ENCODE measurements around the gene UCHL1. TPM values are rescaled to one million over a fixed set of nuclear protein-coding genes. Genes with fewer than 3 reads are reported as not detected.

UCHL1 gene
- polyA plus RNA-seq, 1 experiment = 1,743 TPM

GRCh38 chr4:41287005-41287404 lies 30.3 kb downstream of the UCHL1 start:
- no peak overlapping the region for H3K4me3 ChIP-seq (ENCODE audit: low read depth, low read length)
- ChIA-PET POLR2A (no interaction called here), CTCF (interaction anchor here (0.8 to 1.4 kb wide), 3 partner anchors 29 to 375 kb away, joined by 3 to 4 read pairs (median 3); no protein-coding TSS in a partner anchor)
- H3K27me3 ChIP-seq (ENCODE audit: control insufficient read depth, insufficient read depth, low read length) = no peaks in the 10 kb centered on the region
- no peaks in the 10 kb centered on the region for H3K36me3 ChIP-seq (ENCODE audit: control insufficient read depth, insufficient read depth, low read length)
- DNase-seq (ENCODE audit: low read depth) = no peak
- TF ChIP-seq CTCF (IDR thresholded peaks at IDR 0.05; ENCODE audit: insufficient read depth, low read depth, low read length) = no peak

- Histone ChIP-seq H3K4me3 (ENCODE audit: low read depth, low read length) (no peak overlapping the region), H3K27me3 (ENCODE audit: control insufficient read depth, insufficient read depth, low read length) (no peaks in the 10 kb centered on the region), H3K36me3 (ENCODE audit: control insufficient read depth, insufficient read depth, low read length) (no peaks in the 10 kb centered on the region)
- ChIA-PET POLR2A (no interaction called here), CTCF (interaction anchor here (0.5 to 1.4 kb wide), 3 partner anchors 28 to 374 kb away, joined by 3 to 4 read pairs (median 3); no protein-coding TSS in a partner anchor)
- DNase-seq (ENCODE audit: low read depth) = no peak
- no peak for TF ChIP-seq CTCF (IDR thresholded peaks at IDR 0.05; ENCODE audit: insufficient read depth, low read depth, low read length)
These were observed 31.1 kb downstream of the UCHL1 start for GRCh38 chr4:41287852-41288251.

- POLR2A ChIA-PET = no interaction called here
- no peak overlapping the region for H3K4me3 ChIP-seq (ENCODE audit: low read depth, low read length)
- TF ChIP-seq CTCF (IDR thresholded peaks at IDR 0.05; ENCODE audit: insufficient read depth, low read depth, low read length) = no peak
- CTCF ChIA-PET = interaction anchor here (0.5 to 1.4 kb wide), 2 partner anchors 201 to 374 kb away, joined by 3 read pairs; no protein-coding TSS in a partner anchor
- no peak for DNase-seq (ENCODE audit: low read depth)
- no peaks in the 10 kb centered on the region for H3K36me3 ChIP-seq (ENCODE audit: control insufficient read depth, insufficient read depth, low read length)
- no peaks in the 10 kb centered on the region for H3K27me3 ChIP-seq (ENCODE audit: control insufficient read depth, insufficient read depth, low read length)
These were observed 31.5 kb downstream of the UCHL1 start for GRCh38 chr4:41288254-41288653.

GRCh38 chr4:41290479-41290878 lies 33.8 kb downstream of the UCHL1 start:
- Histone ChIP-seq H3K4me3 (ENCODE audit: low read depth, low read length) (no peak overlapping the region), H3K36me3 (ENCODE audit: control insufficient read depth, insufficient read depth, low read length) (no peaks in the 10 kb centered on the region), H3K27me3 (ENCODE audit: control insufficient read depth, insufficient read depth, low read length) (no peaks in the 10 kb centered on the region)
- POLR2A ChIA-PET = no interaction called here
- DNase-seq (ENCODE audit: low read depth) = no peak
- TF ChIP-seq CTCF (IDR thresholded peaks at IDR 0.05; ENCODE audit: insufficient read depth, low read depth, low read length) = no peak
- CTCF ChIA-PET = interaction anchor here (0.6 kb wide), 1 partner anchor 10 kb away, joined by 3 read pairs; no protein-coding TSS in a partner anchor

GRCh38 chr4:41294445-41295062 lies 37.8 kb downstream of the UCHL1 start:
- no peak for DNase-seq (ENCODE audit: low read depth)
- H3K27me3 ChIP-seq (ENCODE audit: control insufficient read depth, insufficient read depth, low read length) = no peaks in the 10 kb centered on the region
- TF ChIP-seq CTCF (IDR thresholded peaks at IDR 0.05; ENCODE audit: insufficient read depth, low read depth, low read length) = no peak
- POLR2A ChIA-PET = no interaction called here
- H3K4me3 ChIP-seq (ENCODE audit: low read depth, low read length) = no peak overlapping the region
- H3K36me3 ChIP-seq (ENCODE audit: control insufficient read depth, insufficient read depth, low read length) = no peaks in the 10 kb centered on the region
- CTCF ChIA-PET = interaction anchor here (1.5 to 1.9 kb wide), 3 partner anchors 12 to 367 kb away, joined by 3 to 5 read pairs (median 5); no protein-coding TSS in a partner anchor

All from BJ (cell line).